Lung (tissue), 12 donors: ENCODE data around the gene RSPH9. TPM values are rescaled to one million over a fixed set of nuclear protein-coding genes. Genes with fewer than 3 reads are reported as not detected.

ENCODE experiments used
- ATAC-seq: fragments of 200-7000 bp; cut with Tn5 transposase; one replicate; pipeline ENCODE4 v1.9.1; 2020; ENCODE audit warnings: moderate number of reproducible peaks; ENCODE audit not compliant: insufficient read depth, low FRiP score
- DNase-seq, 3 donors: peaks; one replicate each; pipeline ENCODE4 v3.0.0-alpha.2; 2013 to 2017
- H3K27ac ChIP-seq, 2 donors: one replicate each; pipeline ENCODE4 v1.5.1; 2013; ENCODE audit warnings: mild to moderate bottlenecking in 2 of 2, moderate library complexity in 2 of 2, control low read depth in 1 of 2, inconsistent platforms in 1 of 2, low read depth in 1 of 2, low read length in 1 of 2
- H3K27me3 ChIP-seq, 3 donors: one replicate each; pipeline ENCODE4 v1.5.1; 2013; ENCODE audit warnings: low read length in 2 of 3; ENCODE audit not compliant: control insufficient read depth in 3 of 3, insufficient read depth in 3 of 3
- H3K36me3 ChIP-seq, 4 donors: one replicate each; pipeline ENCODE4 v1.5.1; 2013; ENCODE audit warnings: low read length in 4 of 4, mild to moderate bottlenecking in 1 of 4, moderate library complexity in 1 of 4; ENCODE audit not compliant: control insufficient read depth in 4 of 4, insufficient read depth in 4 of 4
- H3K4me1 ChIP-seq, 5 donors: one replicate each; pipeline ENCODE4 v1.5.1; 2013; ENCODE audit warnings: low read length in 5 of 5, mild to moderate bottlenecking in 2 of 5, moderate library complexity in 1 of 5; ENCODE audit not compliant: control insufficient read depth in 5 of 5, insufficient read depth in 5 of 5
- H3K4me3 ChIP-seq: one replicate; pipeline ENCODE4 v1.5.1; 2013; ENCODE audit warnings: mild to moderate bottlenecking, control low read depth, moderate library complexity
- H3K9ac ChIP-seq, 2 donors: one replicate each; pipeline ENCODE4 v1.5.1; 2013; ENCODE audit warnings: low read length in 2 of 2, control low read depth in 1 of 2; ENCODE audit not compliant: insufficient read depth in 1 of 2
- H3K9me3 ChIP-seq, 4 donors: one replicate each; pipeline ENCODE4 v1.5.1; 2013; ENCODE audit warnings: low read length in 3 of 4, mild to moderate bottlenecking in 1 of 4, moderate library complexity in 1 of 4; ENCODE audit not compliant: control insufficient read depth in 4 of 4, insufficient read depth in 3 of 4
- CTCF ChIP-seq: IDR thresholded peaks from 2 replicates; pipeline ENCODE4 v1.5.1; 2012; ENCODE audit warnings: mild to moderate bottlenecking; ENCODE audit errors: control extremely low read depth, extremely low read depth
- WGBS, 2 donors: extraction: QIAGEN DNeasy Blood & Tissue Kit; methylation state at CpG; one replicate each; pipeline ENCODE4 v1.1.7; 2013; 5-methylcytosine and 5-hydroxymethylcytosine counted together
- polyA plus RNA-seq, 2 donors: library from polyadenylated mRNA; stranded (reverse); fragments of 200-250 nt; gene quantifications; one replicate each; pipeline ENCODE4 v1.2.1, GENCODE V29; 2013
- total RNA-seq, 2 donors: library from RNA; depleted of rRNA in 1 of 2; stranded (reverse); fragments of >200 nt in 1 of 2; gene quantifications; one replicate each; pipeline ENCODE4 v1.2.1, GENCODE V29; 2014 to 2021
- donor health status: control.
- donor health status: control.
- donor health status: Bipolar disorder and iron deficiency.
- donor health status: healthy.
- donor health status: DM: yes; HTN: yes; CAD: no.

The RSPH9 gene
- total and polyA plus RNA-seq, 4 donors: 1.7 to 6.4 (median 4.6) TPM

GRCh38 chr6:43610431-43610830 is 34.4 kb upstream of the RSPH9 start:
- Histone ChIP-seq H3K9me3 (no peaks in the 10 kb centered on the region), H3K4me1 (no peaks in the 10 kb centered on the region), H3K27ac (no peak overlapping the region), H3K36me3 (peaks cover 3 to 31% (median 22%) of the 10 kb centered on the region in 4 donors), H3K9ac (no peak overlapping the region), H3K27me3 (no peaks in the 10 kb centered on the region), H3K4me3 (no peak overlapping the region)
- ATAC-seq (no peak), DNase-seq (no peak)
- WGBS, 2 donors: 96 to 98% methylated on average over 5 of the region's 5 CpGs
- TF ChIP-seq CTCF: no peak

- no peak for DNase-seq
- Histone ChIP-seq H3K27ac (no peak overlapping the region), H3K4me1 (no peaks in the 10 kb centered on the region), H3K27me3 (no peaks in the 10 kb centered on the region), H3K9me3 (no peaks in the 10 kb centered on the region), H3K36me3 (peaks cover 3 to 30% (median 17%) of the 10 kb centered on the region in 4 donors), H3K4me3 (no peak overlapping the region), H3K9ac (no peak overlapping the region)
- ATAC-seq: no peak
- WGBS, 2 donors: 96% methylated on average over 6 of the region's 6 CpGs
- TF ChIP-seq CTCF: no peak
Observed at GRCh38 chr6:43613721-43614395, 31.0 kb upstream of the RSPH9 start.

- Histone ChIP-seq H3K36me3 (peaks cover 3 to 27% (median 16%) of the 10 kb centered on the region in 4 donors), H3K27me3 (no peaks in the 10 kb centered on the region), H3K9ac (no peak overlapping the region), H3K9me3 (no peaks in the 10 kb centered on the region), H3K4me1 (no peaks in the 10 kb centered on the region), H3K27ac (no peak overlapping the region), H3K4me3 (no peak overlapping the region)
- ATAC-seq (no peak), DNase-seq (no peak)
- no peak for TF ChIP-seq CTCF
- 87 to 96% methylated on average over 3 of the region's 3 CpGs for WGBS, 2 donors
Observed at GRCh38 chr6:43614396-43614730, 30.5 kb upstream of the RSPH9 start.
